ENCODE data around the gene UNC93B1. TPM values are rescaled to one million over a fixed set of nuclear protein-coding genes. Genes with fewer than 3 reads are reported as not detected.

The UNC93B1 gene
- total RNA-seq, 3 donors from 2014 or later = 30.1 to 47.5 (median 46.8) TPM

- no peak for ATAC-seq
- no peak overlapping the region for H3K4me3 ChIP-seq
- no peaks in the 10 kb centered on the region for H3K36me3 ChIP-seq (ENCODE audit: low read depth)
- H3K4me1 ChIP-seq (ENCODE audit: low read depth) = no peaks in the 10 kb centered on the region
- H3K9me3 ChIP-seq = no peaks in the 10 kb centered on the region
- DNase-seq = no peak
- TF ChIP-seq CTCF (IDR thresholded peaks at IDR 0.05) = no peak
- intact Hi-C loops (cut with DNase I, micrococcal nuclease) = no loop called here
These were observed 46.5 kb upstream of the UNC93B1 start for GRCh38 chr11:68050371-68050841.

DNA sequence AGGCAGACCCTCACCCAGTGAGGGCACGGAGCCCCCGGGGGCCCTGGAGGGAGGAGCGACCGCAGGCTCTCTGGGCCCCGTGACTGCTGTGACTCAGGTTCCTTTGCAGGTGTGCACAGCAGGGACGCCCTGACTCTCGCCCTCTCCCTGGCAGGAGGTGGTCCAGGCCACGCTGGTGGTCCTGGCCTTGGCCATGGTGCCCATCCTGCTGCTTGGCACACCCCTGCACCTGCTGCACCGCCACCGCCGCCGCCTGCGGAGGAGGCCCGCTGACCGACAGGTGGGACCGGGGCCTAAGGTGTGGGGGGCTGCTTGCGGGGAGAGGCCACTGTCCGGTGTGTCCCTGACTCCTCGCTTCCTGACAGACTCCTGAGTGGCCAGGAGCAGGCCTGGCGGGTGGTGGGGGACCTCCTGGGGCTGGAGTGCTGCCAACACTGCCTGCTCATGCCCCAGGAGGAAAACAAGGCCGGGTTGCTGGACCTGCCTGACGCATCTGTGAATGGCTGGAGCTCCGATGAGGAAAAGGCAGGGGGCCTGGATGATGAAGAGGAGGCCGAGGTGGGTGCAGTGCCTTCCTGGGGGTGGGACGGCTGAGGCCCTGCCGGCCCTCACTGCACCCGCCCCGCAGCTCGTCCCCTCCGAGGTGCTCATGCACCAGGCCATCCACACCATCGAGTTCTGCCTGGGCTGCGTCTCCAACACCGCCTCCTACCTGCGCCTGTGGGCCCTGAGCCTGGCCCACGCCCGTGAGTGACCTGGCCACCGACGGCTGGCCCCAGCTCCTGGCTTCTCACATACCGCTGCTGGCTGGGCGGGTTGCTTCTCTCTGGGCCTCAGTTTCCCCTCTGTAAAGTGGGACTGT, 45.8 kb upstream of the UNC93B1 start:
- H3K4me3 ChIP-seq = no peak overlapping the region
- no peak for ATAC-seq
- no peaks in the 10 kb centered on the region for H3K4me1 ChIP-seq (ENCODE audit: low read depth)
- TF ChIP-seq CTCF (IDR thresholded peaks at IDR 0.05) = no peak
- H3K9me3 ChIP-seq = no peaks in the 10 kb centered on the region
- no peaks in the 10 kb centered on the region for H3K36me3 ChIP-seq (ENCODE audit: low read depth)
- DNase-seq = peak in 1 of 3 donors; percentile 29
- intact Hi-C loops (cut with DNase I, micrococcal nuclease) = no loop called here

GRCh38 chr11:68048681-68049508, 45.0 kb upstream of the UNC93B1 start:
- no peaks in the 10 kb centered on the region for H3K9me3 ChIP-seq
- ATAC-seq (no peak), DNase-seq (no peak)
- no peaks in the 10 kb centered on the region for H3K4me1 ChIP-seq (ENCODE audit: low read depth)
- intact Hi-C loops (cut with DNase I, micrococcal nuclease) = no loop called here
- H3K36me3 ChIP-seq (ENCODE audit: low read depth) = no peaks in the 10 kb centered on the region
- no peak overlapping the region for H3K4me3 ChIP-seq
- no peak for TF ChIP-seq CTCF (IDR thresholded peaks at IDR 0.05)

GRCh38 chr11:68047437-68048290, 43.8 kb upstream of the UNC93B1 start:
- intact Hi-C loops (cut with DNase I, micrococcal nuclease) = no loop called here
- DNase-seq = no peak
- no peak for ATAC-seq
- H3K4me3 ChIP-seq = no peak overlapping the region
- H3K36me3 ChIP-seq (ENCODE audit: low read depth) = peaks cover 5% of the 10 kb centered on the region
- no peak for TF ChIP-seq CTCF (IDR thresholded peaks at IDR 0.05)
- no peaks in the 10 kb centered on the region for H3K4me1 ChIP-seq (ENCODE audit: low read depth)
- H3K9me3 ChIP-seq = no peaks in the 10 kb centered on the region

GRCh38 chr11:68044898-68045351, 41.0 kb upstream of the UNC93B1 start:
- TF ChIP-seq CTCF (IDR thresholded peaks at IDR 0.05) = no peak
- no peak for ATAC-seq
- peaks cover 2% of the 10 kb centered on the region for H3K4me1 ChIP-seq (ENCODE audit: low read depth)
- H3K9me3 ChIP-seq = no peaks in the 10 kb centered on the region
- no peak for DNase-seq
- H3K36me3 ChIP-seq (ENCODE audit: low read depth) = peaks cover 5% of the 10 kb centered on the region
- intact Hi-C loops (cut with DNase I, micrococcal nuclease) = no loop called here
- H3K4me3 ChIP-seq = no peak overlapping the region

Data from mucosa of descending colon (tissue), 3 donors.